Adrenal gland (tissue), 12 donors: ENCODE data around the gene IFITM1. TPM values are rescaled to one million over a fixed set of nuclear protein-coding genes. Genes with fewer than 3 reads are reported as not detected.

Experiments
- DNase-seq, 7 donors: peaks; one replicate each; pipeline ENCODE4 v3.0.0-alpha.2; 2019 to 2020
- H3K27ac ChIP-seq, 5 donors: fragments of 200-600 bp; sonication (generic) in 4 of 5; 1 replicate in 3 of 5; 2 replicates in 2 of 5; pipeline versions ENCODE4 v1.5.1 to v1.8.0; 2016 to 2020; ENCODE audit warnings: mild to moderate bottlenecking in 1 of 5
- H3K27me3 ChIP-seq: fragments of 200-600 bp; 2 replicates; pipeline ENCODE4 v1.8.0; 2021
- H3K36me3 ChIP-seq, 2 donors: fragments of 200-600 bp; replicated peaks in 1 of 2; 1 replicate in 1 of 2; 2 replicates in 1 of 2; pipeline versions ENCODE4 v1.5.1 to v1.8.0; 2018 to 2022
- H3K4me1 ChIP-seq, 2 donors: fragments of 200-600 bp; replicated peaks in 1 of 2; 1 replicate in 1 of 2; 2 replicates in 1 of 2; pipeline versions ENCODE4 v1.5.1 to v1.8.0; 2018 to 2021
- H3K4me3 ChIP-seq, 4 donors: fragments of 200-600 bp; sonication (generic) in 3 of 4; one replicate each; pipeline ENCODE4 v1.5.1; 2016 to 2018
- H3K9me3 ChIP-seq, 3 donors: fragments of 200-600 bp; sonication (generic) in 1 of 3; replicated peaks in 1 of 3; 1 replicate in 2 of 3; 2 replicates in 1 of 3; pipeline versions ENCODE4 v1.5.1 to v1.8.0; 2016 to 2021
- POLR2A ChIP-seq, 2 donors: fragments of 450-650 bp; IDR thresholded peaks; one replicate each; pipeline ENCODE4 v1.6.1; 2017; ENCODE audit warnings: antibody characterized with exemption in 2 of 2, mild to moderate bottlenecking in 2 of 2, moderate library complexity in 1 of 2
- WGBS, 4 donors: extraction: QIAGEN DNeasy Blood & Tissue Kit in 2 of 4; methylation state at CpG; one replicate each; pipeline versions ENCODE4 v1.1.5 to v1.1.7; 2013 to 2017; 5-methylcytosine and 5-hydroxymethylcytosine counted together
- intact Hi-C, 2 donors: fragments of 100-400 bp; cut with DNase I; formaldehyde crosslinking; loops; one replicate each; pipeline versions ENCODE4 v1.14.1 to v1.15.0; 2022 to 2023
- polyA plus RNA-seq, 3 donors: library from polyadenylated mRNA; stranded (reverse); fragments of 200-250 nt in 2 of 3; fragments of 350-450 nt in 1 of 3; fragmentation: Illumina TruSeq in 1 of 3; extraction: RNeasy Lipid Tissue Mini Kit (QIAGEN cat#74804) in 1 of 3; gene quantifications; one replicate each; pipeline ENCODE4 v1.2.3, GENCODE V29; 2013 to 2014
- total RNA-seq, 9 donors: library from RNA; depleted of rRNA in 4 of 9; stranded (reverse); fragments of >200 nt in 4 of 9; fragments of 120-200 nt in 1 of 9; fragmentation: NEBNext Ultra II Directional in 1 of 9; extraction: Animal tissue kit (Norgen Biotek cat#: 25700) in 1 of 9; gene quantifications; one replicate each; pipeline versions ENCODE4 v1.1.0 to v1.2.4, GENCODE V29; 2013 to 2023
- TF ChIP-seq, protein P1 (sequence below), 6 experiments: fragments of 450-650 bp in 4 of 6; fragments of 200-600 bp in 2 of 6; sonication (generic) in 1 of 6; IDR thresholded peaks; 1 replicate in 5 of 6; 2 replicates in 1 of 6; pipeline versions ENCODE4 v1.5.1 to v1.8.0; 2016 to 2021; ENCODE audit warnings: antibody characterized with exemption in 6 of 6, mild to moderate bottlenecking in 2 of 6, moderate library complexity in 1 of 6
- donor health status: healthy with polysubstance abuse.
- donor health status: Bipolar disorder and iron deficiency.
- donor health status: DM: yes; HTN: yes; CAD: no.
- donor health status: DM: no; HTN: no; CAD: no.
- donor health status: DM: no; HTN: no; CAD: no.
- donor health status: DM: yes; HTN: yes; CAD: no.

IFITM1 gene
- total and polyA plus RNA-seq, 12 donors: 12.1 to 360 (median 85.3) TPM

DNA sequence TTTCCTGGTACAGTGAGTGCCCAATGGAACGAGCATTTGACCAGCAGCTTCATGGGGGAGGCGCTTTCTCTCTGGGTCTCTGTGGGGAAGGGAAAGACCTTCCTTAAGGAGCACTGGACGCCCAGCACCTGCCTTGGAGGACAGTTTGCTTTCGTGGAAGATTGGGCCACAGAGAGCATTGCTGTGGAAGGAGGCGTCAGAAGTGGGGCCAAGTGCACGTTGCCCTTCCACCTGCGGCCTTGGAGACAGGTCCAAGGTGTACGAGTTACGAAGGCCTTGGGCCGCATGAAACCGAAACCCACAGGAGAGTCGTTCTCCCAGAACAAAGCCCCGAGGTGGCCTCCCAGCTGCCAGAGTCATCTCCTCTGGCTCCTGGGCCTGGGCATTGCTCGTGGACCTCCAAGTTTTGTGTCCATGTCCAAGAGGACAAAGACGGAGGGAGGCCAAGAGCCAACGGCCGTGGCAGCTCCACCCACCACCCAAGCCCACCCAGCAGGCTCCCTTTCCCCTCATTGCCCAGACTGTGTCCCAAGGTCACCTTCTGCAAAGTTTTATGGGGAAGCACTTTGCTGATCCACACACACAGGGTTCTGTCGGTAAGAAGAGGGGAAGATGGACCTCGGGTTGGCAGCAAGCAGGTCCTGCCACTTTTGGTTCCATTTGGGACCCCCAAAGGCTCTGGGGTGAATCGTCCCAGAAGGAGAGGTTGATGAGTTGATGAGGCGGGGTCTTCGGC is 41.5 kb upstream of the IFITM1 start:
- no peaks in the 10 kb centered on the region for H3K9me3 ChIP-seq
- H3K27me3 ChIP-seq: no peaks in the 10 kb centered on the region
- intact Hi-C loops: no loop called here
- H3K27ac ChIP-seq: no peak overlapping the region
- whole genome bisulfite sequencing, 4 donors: 78 to 80% (median 79%) methylated on average over 10 to 22 of the region's 22 CpGs
- TF ChIP-seq, protein P1, sequence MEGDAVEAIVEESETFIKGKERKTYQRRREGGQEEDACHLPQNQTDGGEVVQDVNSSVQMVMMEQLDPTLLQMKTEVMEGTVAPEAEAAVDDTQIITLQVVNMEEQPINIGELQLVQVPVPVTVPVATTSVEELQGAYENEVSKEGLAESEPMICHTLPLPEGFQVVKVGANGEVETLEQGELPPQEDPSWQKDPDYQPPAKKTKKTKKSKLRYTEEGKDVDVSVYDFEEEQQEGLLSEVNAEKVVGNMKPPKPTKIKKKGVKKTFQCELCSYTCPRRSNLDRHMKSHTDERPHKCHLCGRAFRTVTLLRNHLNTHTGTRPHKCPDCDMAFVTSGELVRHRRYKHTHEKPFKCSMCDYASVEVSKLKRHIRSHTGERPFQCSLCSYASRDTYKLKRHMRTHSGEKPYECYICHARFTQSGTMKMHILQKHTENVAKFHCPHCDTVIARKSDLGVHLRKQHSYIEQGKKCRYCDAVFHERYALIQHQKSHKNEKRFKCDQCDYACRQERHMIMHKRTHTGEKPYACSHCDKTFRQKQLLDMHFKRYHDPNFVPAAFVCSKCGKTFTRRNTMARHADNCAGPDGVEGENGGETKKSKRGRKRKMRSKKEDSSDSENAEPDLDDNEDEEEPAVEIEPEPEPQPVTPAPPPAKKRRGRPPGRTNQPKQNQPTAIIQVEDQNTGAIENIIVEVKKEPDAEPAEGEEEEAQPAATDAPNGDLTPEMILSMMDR (IDR thresholded peaks at IDR 0.05): no peak
- no peak for TF ChIP-seq POLR2A (IDR thresholded peaks at IDR 0.05)
- DNase-seq: peak in 1 of 7 donors; percentile 9
- H3K4me3 ChIP-seq: no peak overlapping the region
- H3K4me1 ChIP-seq: no peaks in the 10 kb centered on the region
- H3K36me3 ChIP-seq: no peaks in the 10 kb centered on the region

DNA sequence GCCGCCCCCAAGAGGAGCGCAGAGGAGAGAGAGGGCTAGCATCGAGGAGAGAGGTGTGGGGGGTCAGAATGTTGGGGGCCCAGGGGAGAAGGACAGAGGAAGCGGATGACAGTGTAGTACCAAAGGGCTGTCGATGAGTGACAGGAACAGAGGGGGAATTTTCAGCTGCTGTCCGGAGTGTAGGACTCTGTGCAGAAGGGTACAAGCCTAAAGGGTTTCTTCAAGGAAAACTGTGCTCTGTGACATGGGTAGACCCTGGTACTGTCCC is 41.0 kb upstream of the IFITM1 start:
- H3K27me3 ChIP-seq: no peaks in the 10 kb centered on the region
- no peak overlapping the region for H3K4me3 ChIP-seq
- DNase-seq: no peak
- no peaks in the 10 kb centered on the region for H3K36me3 ChIP-seq
- H3K9me3 ChIP-seq: no peaks in the 10 kb centered on the region
- TF ChIP-seq, protein P1 (IDR thresholded peaks at IDR 0.05): no peak
- no peak for TF ChIP-seq POLR2A (IDR thresholded peaks at IDR 0.05)
- 79 to 82% (median 81%) methylated on average over 6 of the region's 6 CpGs for WGBS, 4 donors
- intact Hi-C loops: no loop called here
- no peak overlapping the region for H3K27ac ChIP-seq
- no peaks in the 10 kb centered on the region for H3K4me1 ChIP-seq

- Histone ChIP-seq H3K27me3 (peaks cover 30% of the 10 kb centered on the region), H3K9me3 (no peaks in the 10 kb centered on the region), H3K36me3 (no peaks in the 10 kb centered on the region), H3K4me3 (no peak overlapping the region), H3K27ac (no peak overlapping the region), H3K4me1 (peaks cover 0 to 13% of the 10 kb centered on the region in 2 donors)
- intact Hi-C loops: no loop called here
- no peak for DNase-seq
- no peak for TF ChIP-seq POLR2A (IDR thresholded peaks at IDR 0.05)
- TF ChIP-seq, protein P1 (IDR thresholded peaks at IDR 0.05): no peak
Measured at GRCh38 chr11:276219-276618, 37.6 kb upstream of the IFITM1 start.

DNA sequence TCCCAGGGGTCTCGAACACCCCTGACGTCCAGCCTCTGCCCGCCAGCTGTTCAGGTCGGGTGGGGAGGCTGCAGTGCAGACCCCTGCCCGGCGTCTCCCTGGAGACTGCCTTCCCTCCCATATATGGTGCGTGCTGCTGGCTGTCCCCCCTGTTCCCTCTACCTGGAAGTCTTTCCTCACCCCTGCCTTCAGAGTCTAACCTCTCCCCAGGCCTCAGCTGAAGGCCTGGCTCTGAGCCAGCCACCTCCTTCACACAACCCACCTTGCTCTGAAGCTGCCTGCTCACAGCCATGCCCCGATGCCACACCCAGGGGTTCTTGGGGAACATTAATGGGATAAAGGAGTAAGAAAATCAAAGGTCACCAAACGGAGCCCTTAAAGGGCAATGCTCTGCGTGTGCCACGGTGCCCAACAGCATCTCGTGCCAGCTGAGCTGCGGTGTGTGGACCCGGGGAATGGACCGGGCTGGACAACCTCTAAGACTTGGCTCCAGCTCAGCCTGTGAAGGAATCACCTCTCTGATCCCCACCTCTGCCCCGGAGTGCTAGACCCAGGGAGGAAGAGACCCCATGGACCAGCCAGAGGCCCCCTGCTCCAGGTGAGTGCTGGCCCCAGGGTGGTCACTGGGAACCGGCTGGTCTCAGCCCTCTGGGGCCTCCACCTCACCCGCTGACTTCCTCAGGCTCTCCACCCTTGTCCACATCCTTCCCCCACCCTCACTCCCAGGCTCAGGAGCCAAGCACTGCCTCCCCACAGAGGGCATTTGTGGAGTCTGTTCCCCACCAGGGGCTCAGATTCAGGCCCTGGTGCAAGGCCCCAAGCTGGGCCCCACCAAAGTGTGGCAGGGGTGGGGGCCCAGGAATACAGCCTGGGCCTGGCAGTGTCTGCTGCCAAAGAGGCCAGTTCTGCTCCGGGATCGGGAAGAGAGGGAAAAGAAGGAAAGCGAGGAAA is 35.6 kb upstream of the IFITM1 start, which contains the start of gene NLRP6:
Gene NLRP6 (plus strand): TSS at position 407 of the 951 bp plus-strand sequence. CDS start 163 bp downstream, at position 570.
- H3K27me3 ChIP-seq: peaks cover 48% of the 10 kb centered on the region

More for the DNA sequence above, 35.6 kb upstream of the IFITM1 start, which contains the start of gene NLRP6:
- Histone ChIP-seq H3K4me1 (peaks cover 0 to 13% of the 10 kb centered on the region in 2 donors), H3K4me3 (peak within 1 kb of the TSS in 1 of 4 donors; percentile 28), H3K36me3 (no peaks in the 10 kb centered on the region), H3K9me3 (no peaks in the 10 kb centered on the region), H3K27ac (no peak within 1 kb of the TSS)
- DNase-seq: no peak
- 75 to 81% (median 77%) methylated on average over 17 to 21 of the region's 21 CpGs for WGBS, 4 donors
- intact Hi-C loops: no loop called here
- TF ChIP-seq, protein P1 (IDR thresholded peaks at IDR 0.05): no peak
- no peak for TF ChIP-seq POLR2A (IDR thresholded peaks at IDR 0.05)
